Neural cell (in vitro differentiated cells): Measurements from ENCODE around the gene EXOC2.

Experiments
- EP300 ChIP-seq: fragments of 450-650 bp; conservative IDR thresholded peaks from 2 replicates; pipeline ENCODE4 v1.6.1; 2014; ENCODE audit warnings: antibody characterized with exemption, mild to moderate bottlenecking, moderate library complexity; ENCODE audit not compliant: poor library complexity, severe bottlenecking
- EZH2 ChIP-seq: fragments of 200-600, 300-800 bp; shearing (Covaris generic), sonication (generic); IDR thresholded peaks from 2 replicates; pipeline ENCODE4 v1.6.1; 2014; ENCODE audit warnings: antibody characterized with exemption, low read length, borderline replicate concordance, mild to moderate bottlenecking; ENCODE audit not compliant: insufficient read depth, poor library complexity, severe bottlenecking
- POLR2AphosphoS5 ChIP-seq: IDR thresholded peaks from 2 replicates; pipeline ENCODE4 v1.6.1; 2012
- RAD21 ChIP-seq: fragments of 450-650 bp; conservative IDR thresholded peaks from 2 replicates; pipeline ENCODE4 v1.6.1; 2014; ENCODE audit warnings: antibody characterized with exemption, mild to moderate bottlenecking, moderate library complexity
- SMC3 ChIP-seq: fragments of 450-650 bp; conservative IDR thresholded peaks from 2 replicates; pipeline ENCODE4 v1.6.1; 2014; ENCODE audit warnings: antibody characterized with exemption, mild to moderate bottlenecking, moderate library complexity; ENCODE audit not compliant: poor library complexity
- TAF1 ChIP-seq: IDR thresholded peaks from 2 replicates; pipeline ENCODE4 v1.6.1; 2012; ENCODE audit warnings: low read depth
- TF ChIP-seq, protein P1 (sequence below): fragments of 450-650 bp; IDR thresholded peaks from 2 replicates; pipeline ENCODE4 v1.5.1; 2014; ENCODE audit warnings: antibody characterized with exemption, mild to moderate bottlenecking, moderate library complexity; ENCODE audit not compliant: poor library complexity, severe bottlenecking

GRCh38 chr6:657743-658142 is 35.2 kb downstream of the EXOC2 start:
- TF ChIP-seq, protein P1, sequence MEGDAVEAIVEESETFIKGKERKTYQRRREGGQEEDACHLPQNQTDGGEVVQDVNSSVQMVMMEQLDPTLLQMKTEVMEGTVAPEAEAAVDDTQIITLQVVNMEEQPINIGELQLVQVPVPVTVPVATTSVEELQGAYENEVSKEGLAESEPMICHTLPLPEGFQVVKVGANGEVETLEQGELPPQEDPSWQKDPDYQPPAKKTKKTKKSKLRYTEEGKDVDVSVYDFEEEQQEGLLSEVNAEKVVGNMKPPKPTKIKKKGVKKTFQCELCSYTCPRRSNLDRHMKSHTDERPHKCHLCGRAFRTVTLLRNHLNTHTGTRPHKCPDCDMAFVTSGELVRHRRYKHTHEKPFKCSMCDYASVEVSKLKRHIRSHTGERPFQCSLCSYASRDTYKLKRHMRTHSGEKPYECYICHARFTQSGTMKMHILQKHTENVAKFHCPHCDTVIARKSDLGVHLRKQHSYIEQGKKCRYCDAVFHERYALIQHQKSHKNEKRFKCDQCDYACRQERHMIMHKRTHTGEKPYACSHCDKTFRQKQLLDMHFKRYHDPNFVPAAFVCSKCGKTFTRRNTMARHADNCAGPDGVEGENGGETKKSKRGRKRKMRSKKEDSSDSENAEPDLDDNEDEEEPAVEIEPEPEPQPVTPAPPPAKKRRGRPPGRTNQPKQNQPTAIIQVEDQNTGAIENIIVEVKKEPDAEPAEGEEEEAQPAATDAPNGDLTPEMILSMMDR: no peak
- TF ChIP-seq EP300 (no peak), POLR2AphosphoS5 (no peak), TAF1 (no peak), RAD21 (no peak), SMC3 (no peak), EZH2 (no peak)
